ENCODE results near the gene CTR9.

CTR9 gene

DNA sequence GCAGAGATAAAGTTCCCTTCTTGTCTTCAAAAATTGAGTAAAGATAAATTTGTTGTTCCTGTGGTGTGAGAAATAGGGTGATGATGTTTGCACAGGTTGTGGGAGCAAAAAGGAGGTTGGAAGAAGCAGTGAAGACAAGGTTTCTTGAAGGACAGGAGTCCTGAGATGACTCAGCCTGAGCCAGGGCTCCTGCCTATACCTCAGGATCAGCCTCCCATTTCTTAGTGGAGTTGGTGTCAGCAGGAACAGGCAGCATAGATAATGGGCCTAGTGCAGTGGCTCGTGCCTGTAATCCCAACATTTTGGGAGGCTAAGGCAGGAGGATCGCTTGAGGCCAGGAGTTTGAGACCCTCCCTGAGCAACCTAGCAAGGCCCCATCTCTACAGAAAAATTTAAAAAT lies 29.0 kb downstream of the CTR9 start:
- no peaks in the 10 kb centered on the region for H3F3A ChIP-seq (ENCODE audit: insufficient read depth, low read length)
- no peaks in the 10 kb centered on the region for H3K9me3 ChIP-seq (ENCODE audit: low read length)
- H3K9ac ChIP-seq (ENCODE audit: low read length): no peak overlapping the region
- H3K4me3 ChIP-seq (ENCODE audit: low read depth, low read length, poor library complexity, severe bottlenecking): no peak overlapping the region
- no peaks in the 10 kb centered on the region for H4K20me1 ChIP-seq (ENCODE audit: insufficient read depth, low read length)
- H3K4me2 ChIP-seq (ENCODE audit: low read length): no peak overlapping the region
- H2AFZ ChIP-seq (ENCODE audit: low read length): no peak overlapping the region
- H3K27ac ChIP-seq (ENCODE audit: low read depth, low read length, poor library complexity, severe bottlenecking): no peak overlapping the region
- peaks cover 45% of the 10 kb centered on the region for H3K36me3 ChIP-seq (ENCODE audit: insufficient read depth, low read length)
- H3K4me1 ChIP-seq (ENCODE audit: insufficient read depth, low read length, severe bottlenecking): no peaks in the 10 kb centered on the region
- H3K27me3 ChIP-seq (ENCODE audit: insufficient read depth, low read length): no peaks in the 10 kb centered on the region
- H3K79me2 ChIP-seq (ENCODE audit: insufficient read depth, low read length): no peaks in the 10 kb centered on the region
- H3K9me2 ChIP-seq (ENCODE audit: low read depth, low read length): no peaks in the 10 kb centered on the region
- TF ChIP-seq, protein P1, sequence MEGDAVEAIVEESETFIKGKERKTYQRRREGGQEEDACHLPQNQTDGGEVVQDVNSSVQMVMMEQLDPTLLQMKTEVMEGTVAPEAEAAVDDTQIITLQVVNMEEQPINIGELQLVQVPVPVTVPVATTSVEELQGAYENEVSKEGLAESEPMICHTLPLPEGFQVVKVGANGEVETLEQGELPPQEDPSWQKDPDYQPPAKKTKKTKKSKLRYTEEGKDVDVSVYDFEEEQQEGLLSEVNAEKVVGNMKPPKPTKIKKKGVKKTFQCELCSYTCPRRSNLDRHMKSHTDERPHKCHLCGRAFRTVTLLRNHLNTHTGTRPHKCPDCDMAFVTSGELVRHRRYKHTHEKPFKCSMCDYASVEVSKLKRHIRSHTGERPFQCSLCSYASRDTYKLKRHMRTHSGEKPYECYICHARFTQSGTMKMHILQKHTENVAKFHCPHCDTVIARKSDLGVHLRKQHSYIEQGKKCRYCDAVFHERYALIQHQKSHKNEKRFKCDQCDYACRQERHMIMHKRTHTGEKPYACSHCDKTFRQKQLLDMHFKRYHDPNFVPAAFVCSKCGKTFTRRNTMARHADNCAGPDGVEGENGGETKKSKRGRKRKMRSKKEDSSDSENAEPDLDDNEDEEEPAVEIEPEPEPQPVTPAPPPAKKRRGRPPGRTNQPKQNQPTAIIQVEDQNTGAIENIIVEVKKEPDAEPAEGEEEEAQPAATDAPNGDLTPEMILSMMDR (IDR thresholded peaks at IDR 0.05; ENCODE audit: low read length): no peak
- TF ChIP-seq EZH2 (IDR thresholded peaks at IDR 0.05; ENCODE audit: borderline replicate concordance, low read length): no peak

DNA sequence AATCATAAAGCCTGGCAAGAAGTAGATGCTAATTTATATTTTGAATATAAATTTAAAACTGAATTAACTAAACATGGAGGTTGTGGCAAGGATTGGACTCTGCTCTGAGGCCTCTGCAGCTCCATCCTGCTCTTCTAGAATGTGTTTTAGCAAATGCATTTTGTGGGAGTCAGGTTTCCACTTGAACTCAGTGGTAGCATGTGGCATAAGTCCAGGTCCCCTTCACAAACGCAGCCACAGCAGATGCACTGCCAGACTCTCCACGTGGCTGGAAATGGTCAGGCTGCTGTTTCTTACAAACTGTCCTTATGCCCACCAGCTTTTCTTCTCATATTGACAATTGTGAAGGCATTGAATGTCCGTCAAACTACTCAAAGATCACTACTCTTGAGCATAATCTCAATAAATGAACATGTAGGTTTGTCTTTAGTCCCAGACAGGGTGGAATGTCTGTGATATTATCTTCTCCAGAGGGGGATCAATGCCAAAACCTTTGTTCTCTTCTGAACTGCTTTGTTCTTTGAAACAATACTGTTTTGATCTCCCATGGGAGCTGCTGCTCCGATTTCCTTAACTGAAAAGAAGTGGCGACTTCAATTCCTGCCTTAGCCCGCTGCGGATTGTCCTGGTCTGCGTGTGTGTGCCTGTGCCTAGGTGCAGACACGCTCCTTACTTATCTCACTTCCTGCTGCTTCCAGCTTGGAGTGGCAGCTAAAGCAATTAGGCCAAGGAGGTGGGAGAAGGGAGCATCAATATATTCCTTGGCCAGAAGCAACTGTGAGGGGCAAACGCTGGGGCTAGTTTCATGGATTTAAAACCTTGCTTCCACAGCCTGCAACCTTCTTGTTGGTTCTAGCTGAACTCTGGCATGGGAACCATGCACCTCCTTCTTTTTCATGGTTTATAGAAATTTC lies 33.4 kb downstream of the CTR9 start:
- TF ChIP-seq EZH2 (IDR thresholded peaks at IDR 0.05; ENCODE audit: borderline replicate concordance, low read length): no peak
- TF ChIP-seq, protein P1 (IDR thresholded peaks at IDR 0.05; ENCODE audit: low read length): no peak
- H3K9me3 ChIP-seq (ENCODE audit: low read length): no peaks in the 10 kb centered on the region

DNA sequence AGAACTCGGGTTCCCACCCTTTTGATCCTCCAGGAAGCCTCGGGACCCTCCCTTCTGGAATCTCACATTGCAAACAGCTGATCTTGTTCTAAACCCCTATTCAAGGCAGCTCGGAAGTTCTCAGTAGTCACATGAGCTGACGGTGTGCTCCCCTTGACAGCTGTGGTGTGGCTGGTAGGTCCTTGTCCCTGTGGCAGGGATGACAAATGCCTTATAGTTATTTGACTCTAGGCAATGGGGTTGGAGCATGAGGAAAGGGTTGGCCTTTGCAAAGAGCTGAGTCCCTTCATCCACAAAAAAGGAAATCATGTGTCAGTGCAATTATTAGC lies 34.1 kb downstream of the CTR9 start:
- Histone ChIP-seq H3K9ac (ENCODE audit: low read length) (no peak overlapping the region), H3K9me3 (ENCODE audit: low read length) (no peaks in the 10 kb centered on the region), H3K4me1 (ENCODE audit: insufficient read depth, low read length, severe bottlenecking) (no peaks in the 10 kb centered on the region), H4K20me1 (ENCODE audit: insufficient read depth, low read length) (no peaks in the 10 kb centered on the region), H2AFZ (ENCODE audit: low read length) (no peak overlapping the region), H3F3A (ENCODE audit: insufficient read depth, low read length) (no peaks in the 10 kb centered on the region), H3K79me2 (ENCODE audit: insufficient read depth, low read length) (no peaks in the 10 kb centered on the region), H3K4me2 (ENCODE audit: low read length) (no peak overlapping the region), H3K4me3 (ENCODE audit: low read depth, low read length, poor library complexity, severe bottlenecking) (no peak overlapping the region), H3K27me3 (ENCODE audit: insufficient read depth, low read length) (no peaks in the 10 kb centered on the region), H3K36me3 (ENCODE audit: insufficient read depth, low read length) (peaks cover 2% of the 10 kb centered on the region; the same call in 1 of the 2 replicates), H3K27ac (ENCODE audit: low read depth, low read length, poor library complexity, severe bottlenecking) (no peak overlapping the region), H3K9me2 (ENCODE audit: low read depth, low read length) (no peaks in the 10 kb centered on the region)
- TF ChIP-seq, protein P1 (IDR thresholded peaks at IDR 0.05; ENCODE audit: low read length): no peak
- TF ChIP-seq EZH2 (IDR thresholded peaks at IDR 0.05; ENCODE audit: borderline replicate concordance, low read length): no peak

More for the DNA sequence above, 33.4 kb downstream of the CTR9 start:
- no peaks in the 10 kb centered on the region for H3K9me2 ChIP-seq (ENCODE audit: low read depth, low read length)
- H3K27me3 ChIP-seq (ENCODE audit: insufficient read depth, low read length): no peaks in the 10 kb centered on the region
- no peaks in the 10 kb centered on the region for H3K79me2 ChIP-seq (ENCODE audit: insufficient read depth, low read length)
- no peak overlapping the region for H3K4me2 ChIP-seq (ENCODE audit: low read length)
- H4K20me1 ChIP-seq (ENCODE audit: insufficient read depth, low read length): no peaks in the 10 kb centered on the region
- no peak overlapping the region for H3K27ac ChIP-seq (ENCODE audit: low read depth, low read length, poor library complexity, severe bottlenecking)
- H2AFZ ChIP-seq (ENCODE audit: low read length): no peak overlapping the region
- H3K36me3 ChIP-seq (ENCODE audit: insufficient read depth, low read length): peaks cover 8% of the 10 kb centered on the region; the same call in 1 of the 2 replicates
- no peaks in the 10 kb centered on the region for H3K4me1 ChIP-seq (ENCODE audit: insufficient read depth, low read length, severe bottlenecking)
- H3K9ac ChIP-seq (ENCODE audit: low read length): no peak overlapping the region
- no peaks in the 10 kb centered on the region for H3F3A ChIP-seq (ENCODE audit: insufficient read depth, low read length)
- no peak overlapping the region for H3K4me3 ChIP-seq (ENCODE audit: low read depth, low read length, poor library complexity, severe bottlenecking)

Data from OCI-LY1 (cell line).